Measurements from ENCODE around the gene STAT1. TPM values are rescaled to one million over a fixed set of nuclear protein-coding genes. Genes with fewer than 3 reads are reported as not detected.

The STAT1 gene
- total RNA-seq, 3 donors from 2014 or later (not counting 1 experiment from before 2014, with no cell fraction given) = 49.1 to 91.6 (median 86.2) TPM

- H3K27me3 ChIP-seq (ENCODE audit: control insufficient read depth, insufficient read depth, low read length) = no peaks in the 10 kb centered on the region
- no peak overlapping the region for H3K27ac Mint-ChIP-seq
- H3K4me3 ChIP-seq (ENCODE audit: low read length) = no peak overlapping the region
- H3K4me1 Mint-ChIP-seq = peaks cover 19 to 26% of the 10 kb centered on the region in 2 donors
- peaks cover 27% of the 10 kb centered on the region for H3K4me1 ChIP-seq (ENCODE audit: control insufficient read depth, insufficient read depth, low read length)
- no peaks in the 10 kb centered on the region for H3K27me3 Mint-ChIP-seq (ENCODE audit: low read depth in 2 of 2)
- intact Hi-C loops (cut with micrococcal nuclease) = no loop called here
- TF ChIP-seq, protein P1, sequence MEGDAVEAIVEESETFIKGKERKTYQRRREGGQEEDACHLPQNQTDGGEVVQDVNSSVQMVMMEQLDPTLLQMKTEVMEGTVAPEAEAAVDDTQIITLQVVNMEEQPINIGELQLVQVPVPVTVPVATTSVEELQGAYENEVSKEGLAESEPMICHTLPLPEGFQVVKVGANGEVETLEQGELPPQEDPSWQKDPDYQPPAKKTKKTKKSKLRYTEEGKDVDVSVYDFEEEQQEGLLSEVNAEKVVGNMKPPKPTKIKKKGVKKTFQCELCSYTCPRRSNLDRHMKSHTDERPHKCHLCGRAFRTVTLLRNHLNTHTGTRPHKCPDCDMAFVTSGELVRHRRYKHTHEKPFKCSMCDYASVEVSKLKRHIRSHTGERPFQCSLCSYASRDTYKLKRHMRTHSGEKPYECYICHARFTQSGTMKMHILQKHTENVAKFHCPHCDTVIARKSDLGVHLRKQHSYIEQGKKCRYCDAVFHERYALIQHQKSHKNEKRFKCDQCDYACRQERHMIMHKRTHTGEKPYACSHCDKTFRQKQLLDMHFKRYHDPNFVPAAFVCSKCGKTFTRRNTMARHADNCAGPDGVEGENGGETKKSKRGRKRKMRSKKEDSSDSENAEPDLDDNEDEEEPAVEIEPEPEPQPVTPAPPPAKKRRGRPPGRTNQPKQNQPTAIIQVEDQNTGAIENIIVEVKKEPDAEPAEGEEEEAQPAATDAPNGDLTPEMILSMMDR (IDR thresholded peaks at IDR 0.05) = no peak
- 56% methylated on average over 7 of the region's 7 CpGs for WGBS (ENCODE audit: insufficient coverage)
- DNase-seq (peak in 1 of 2 donors; percentile 70), ATAC-seq (peak in 2 of 3 donors; percentile 19 to 43)
- H3K36me3 Mint-ChIP-seq = no peaks in the 10 kb centered on the region
- H3K9me3 Mint-ChIP-seq = no peaks in the 10 kb centered on the region
- no peaks in the 10 kb centered on the region for H3K9me3 ChIP-seq (ENCODE audit: control insufficient read depth, insufficient read depth, low read length)
- no peak overlapping the region for H3K27ac ChIP-seq (ENCODE audit: low read length)
- H3K4me3 Mint-ChIP-seq = no peak overlapping the region
- no peaks in the 10 kb centered on the region for H3K36me3 ChIP-seq (ENCODE audit: control insufficient read depth, insufficient read depth, low read length)
Observed at GRCh38 chr2:191023235-191023679, 9.3 kb upstream of the STAT1 start.

GRCh38 chr2:191020742-191021381 is 6.9 kb upstream of the STAT1 start:
- H3K4me1 ChIP-seq (ENCODE audit: control insufficient read depth, insufficient read depth, low read length) = peaks cover 26% of the 10 kb centered on the region
- TF ChIP-seq, protein P1 (IDR thresholded peaks at IDR 0.05) = no peak
- Mint-ChIP-seq H3K36me3 (no peaks in the 10 kb centered on the region), H3K4me3 (no peak overlapping the region), H3K4me1 (peaks cover 1 to 7% of the 10 kb centered on the region in 2 donors), H3K27ac (no peak overlapping the region), H3K27me3 (ENCODE audit: low read depth in 2 of 2) (no peaks in the 10 kb centered on the region), H3K9me3 (no peaks in the 10 kb centered on the region)
- WGBS (ENCODE audit: insufficient coverage) = 10% methylated on average over 14 of the region's 14 CpGs
- no peaks in the 10 kb centered on the region for H3K27me3 ChIP-seq (ENCODE audit: control insufficient read depth, insufficient read depth, low read length)
- H3K9me3 ChIP-seq (ENCODE audit: control insufficient read depth, insufficient read depth, low read length) = no peaks in the 10 kb centered on the region
- peak overlapping the region; percentile 79 for H3K27ac ChIP-seq (ENCODE audit: low read length)
- ATAC-seq (peak; percentile 46 to 49 (median 49)), DNase-seq (peak in 1 of 2 donors; percentile 60)
- no peaks in the 10 kb centered on the region for H3K36me3 ChIP-seq (ENCODE audit: control insufficient read depth, insufficient read depth, low read length)
- intact Hi-C loops (cut with micrococcal nuclease) = no loop called here
- H3K4me3 ChIP-seq (ENCODE audit: low read length) = peak overlapping the region; percentile 64

DNA sequence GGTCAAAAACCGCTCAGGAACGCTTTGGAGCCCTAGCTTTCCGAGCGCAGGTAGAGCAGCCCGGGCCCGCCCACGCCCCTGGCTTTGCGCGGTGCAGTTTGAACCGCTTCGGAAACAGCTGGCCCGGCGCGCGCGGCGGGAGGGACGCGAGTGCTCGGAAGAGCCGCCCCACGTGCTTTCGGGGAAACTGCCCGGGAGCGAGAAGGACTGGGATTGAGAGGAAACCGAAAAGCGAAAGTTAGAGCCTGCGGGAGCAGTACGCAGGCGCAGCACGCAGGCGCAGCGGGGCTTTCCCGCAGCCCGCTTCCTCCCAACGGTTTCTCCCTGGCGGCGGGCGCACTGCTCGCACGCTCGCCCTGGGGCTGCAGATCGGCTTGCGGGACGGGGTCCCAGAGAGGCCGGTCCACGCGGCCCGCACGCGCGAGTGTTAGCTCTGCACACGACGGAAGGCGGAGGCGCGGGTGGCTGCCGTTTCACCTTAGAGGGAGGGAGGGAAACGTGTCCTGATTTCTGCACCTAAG is 6.3 kb upstream of the STAT1 start:
- Mint-ChIP-seq H3K27me3 (ENCODE audit: low read depth in 2 of 2) (no peaks in the 10 kb centered on the region), H3K4me1 (peaks cover 0 to 4% of the 10 kb centered on the region in 2 donors), H3K36me3 (no peaks in the 10 kb centered on the region), H3K4me3 (no peak overlapping the region), H3K27ac (no peak overlapping the region), H3K9me3 (no peaks in the 10 kb centered on the region)
- intact Hi-C loops (cut with micrococcal nuclease) = no loop called here
- ATAC-seq (peak; percentile 80 to 85 (median 81)), DNase-seq (peak; percentile 82 to 98)
- H3K9me3 ChIP-seq (ENCODE audit: control insufficient read depth, insufficient read depth, low read length) = no peaks in the 10 kb centered on the region
- H3K36me3 ChIP-seq (ENCODE audit: control insufficient read depth, insufficient read depth, low read length) = no peaks in the 10 kb centered on the region
- WGBS (ENCODE audit: insufficient coverage) = 0% methylated on average over 59 of the region's 59 CpGs
- no peaks in the 10 kb centered on the region for H3K27me3 ChIP-seq (ENCODE audit: control insufficient read depth, insufficient read depth, low read length)
- TF ChIP-seq, protein P1 (IDR thresholded peaks at IDR 0.05) = no peak
- peaks cover 30% of the 10 kb centered on the region for H3K4me1 ChIP-seq (ENCODE audit: control insufficient read depth, insufficient read depth, low read length)
- H3K27ac ChIP-seq (ENCODE audit: low read length) = peak overlapping the region; percentile 79
- H3K4me3 ChIP-seq (ENCODE audit: low read length) = peak overlapping the region; percentile 64

Data from natural killer cell (primary cell).